Ovary (tissue), 3 donors: ENCODE data around the gene POMT1.

Experiments
- CTCF ChIP-seq, 3 donors: fragments of 450-650 bp in 2 of 3; fragments of 200-600 bp in 1 of 3; IDR thresholded peaks; one replicate each; pipeline versions ENCODE4 v1.5.1 to v1.8.0; 2016 to 2022; ENCODE audit warnings: antibody characterized with exemption in 3 of 3, mild to moderate bottlenecking in 1 of 3
- EP300 ChIP-seq: sonication (generic); formaldehyde crosslinking; IDR thresholded peaks from one replicate; pipeline ENCODE4 v1.6.1; 2017; ENCODE audit warnings: antibody characterized with exemption
- POLR2A ChIP-seq: fragments of 450-650 bp; IDR thresholded peaks from one replicate; pipeline ENCODE4 v1.6.1; 2017; ENCODE audit warnings: antibody characterized with exemption, mild to moderate bottlenecking, moderate library complexity
- donor health status: DM: no; HTN: no; CAD: no.

- TF ChIP-seq CTCF (IDR thresholded peaks at IDR 0.05) (no peak), POLR2A (no peak), EP300 (no peak)
Measured at GRCh38 chr9:131484560-131485185, 18.0 kb upstream of the POMT1 start.
